HCT116 (cell line): Measurements from ENCODE around the gene DAPK2. TPM values are rescaled to one million over a fixed set of nuclear protein-coding genes. Genes with fewer than 3 reads are reported as not detected.
A peak's percentile ranks its signal among the peaks of the same experiment; 100 is the strongest.

Experiments
- ATAC-seq: fragments of 200-7000 bp; cut with Tn5 transposase; 2 replicates; pipeline ENCODE4 v1.9.1; 2020; ENCODE audit warnings: mild to moderate bottlenecking, moderate library complexity
- BruUV-seq: library from RNA; stranded (reverse); fragments of 400-500 nt; replicated peaks from 2 replicates; lab custom pipeline; 2021; lab: Mats Ljungman, UMichigan
- CTCF ChIA-PET: fragments of 300-600 bp; sonication (Branson Sonifier 250); formaldehyde crosslinking; loops from one replicate; lab custom pipeline; 2021; ENCODE audit warnings: antibody characterized with exemption; lab: Charles Lee
- POLR2A ChIA-PET: fragments of 300-600, 350-600 bp; sonication (Branson Sonifier 250); formaldehyde crosslinking; loops from one replicate; lab custom pipeline; 2021; ENCODE audit warnings: antibody characterized with exemption; lab: Charles Lee
- RAD21 ChIA-PET, 2 experiments: fragments of 300-600 bp; sonication (Branson Sonifier 250); formaldehyde crosslinking; loops; one replicate each; lab custom pipeline; 2023; ENCODE audit warnings: low total read pairs in 2 of 2; ENCODE audit not compliant: uncharacterized antibody in 2 of 2, unreplicated experiment in 2 of 2, low non-redundant PET in 1 of 2; lab: Charles Lee
- DNase-seq: peaks from one replicate; pipeline ENCODE4 v3.0.0-alpha.2; 2010; ENCODE audit warnings: low read depth, low spot score
- H2AFZ ChIP-seq: fragments of 200-600 bp; shearing (Covaris generic), sonication (generic); 2 replicates; pipeline ENCODE4 v1.6.1; 2017; ENCODE audit warnings: low read depth, mixed run types, mixed read lengths, antibody characterized with exemption, low read length; ENCODE audit not compliant: poor library complexity, severe bottlenecking
- H3K27ac ChIP-seq: 2 replicates; pipeline ENCODE4 v1.5.1; 2012; ENCODE audit warnings: low read depth, low read length
- H3K27me3 ChIP-seq: fragments of 200-600 bp; sonication (generic); 2 replicates; pipeline ENCODE4 v1.6.1; 2016; ENCODE audit warnings: mixed run types, low read length, mixed read lengths; ENCODE audit not compliant: insufficient read depth
- H3K36me3 ChIP-seq, 2 experiments: fragments of 200-500 bp in 1 of 2; fragments of 200-600 bp in 1 of 2; sonication (Bioruptor generic) in 1 of 2; sonication (generic) in 1 of 2; 2 replicates each; pipeline versions ENCODE4 v1.5.1 to v1.6.1; 2014 to 2016; ENCODE audit warnings: low read length in 2 of 2, inconsistent platforms in 1 of 2, mixed read lengths in 1 of 2, mixed run types in 1 of 2; ENCODE audit not compliant: insufficient read depth in 2 of 2, control insufficient read depth in 1 of 2
- H3K4me1 ChIP-seq, 2 experiments: fragments of 200-600 bp in 1 of 2; sonication (generic) in 1 of 2; 2 replicates each; pipeline versions ENCODE4 v1.5.1 to v1.6.1; 2012 to 2017; ENCODE audit warnings: low read length in 2 of 2, inconsistent platforms in 1 of 2, mild to moderate bottlenecking in 1 of 2, mixed read lengths in 1 of 2, mixed run types in 1 of 2, moderate library complexity in 1 of 2; ENCODE audit not compliant: insufficient read depth in 2 of 2, control insufficient read depth in 1 of 2
- H3K4me2 ChIP-seq: fragments of 200-600 bp; sonication (generic); 2 replicates; pipeline ENCODE4 v1.6.1; 2017; ENCODE audit warnings: mixed run types, low read length, mixed read lengths
- H3K4me3 ChIP-seq, 2 experiments: fragments of 200-600 bp in 1 of 2; sonication (generic) in 1 of 2; replicated peaks in 1 of 2; 2 replicates each; pipeline ENCODE4 v1.5.1; 2011 to 2016; ENCODE audit warnings: low read length in 2 of 2, control low read depth in 1 of 2, low read depth in 1 of 2, mild to moderate bottlenecking in 1 of 2, mixed read lengths in 1 of 2, mixed run types in 1 of 2
- H3K79me2 ChIP-seq: fragments of 200-600 bp; sonication (generic); 2 replicates; pipeline ENCODE4 v1.6.1; 2017; ENCODE audit warnings: mild to moderate bottlenecking, mixed run types, low read length, moderate library complexity, mixed read lengths; ENCODE audit not compliant: insufficient read depth
- H3K9ac ChIP-seq: fragments of 200-600 bp; sonication (generic); 2 replicates; pipeline ENCODE4 v1.6.1; 2016; ENCODE audit warnings: low read length, mixed read lengths
- H3K9me2 ChIP-seq: fragments of 200-600 bp; sonication (generic), shearing (Covaris generic); 2 replicates; pipeline ENCODE4 v1.6.1; 2017; ENCODE audit warnings: mixed run types, mild to moderate bottlenecking, moderate library complexity; ENCODE audit not compliant: insufficient read depth
- H3K9me3 ChIP-seq, 2 experiments: fragments of 200-500 bp in 1 of 2; fragments of 200-600 bp in 1 of 2; sonication (Bioruptor generic) in 1 of 2; sonication (generic) in 1 of 2; 2 replicates each; pipeline ENCODE4 v1.6.1; 2014 to 2017; ENCODE audit warnings: low read length in 2 of 2, mixed read lengths in 2 of 2, inconsistent platforms in 1 of 2, low read depth in 1 of 2, mild to moderate bottlenecking in 1 of 2, mixed run types in 1 of 2, moderate library complexity in 1 of 2; ENCODE audit not compliant: control insufficient read depth in 1 of 2, insufficient read depth in 1 of 2
- H4K20me1 ChIP-seq: fragments of 200-600 bp; sonication (generic), shearing (Covaris generic); 2 replicates; pipeline ENCODE4 v1.6.1; 2017; ENCODE audit warnings: mixed run types, mild to moderate bottlenecking, moderate library complexity; ENCODE audit not compliant: insufficient read depth
- CBX3 ChIP-seq: IDR thresholded peaks from 2 replicates; pipeline ENCODE4 v1.6.1; 2012; ENCODE audit warnings: low read depth
- CEBPB ChIP-seq: IDR thresholded peaks from 2 replicates; pipeline ENCODE4 v1.6.1; 2012; ENCODE audit warnings: low read depth
- EGR1 ChIP-seq: IDR thresholded peaks from 2 replicates; pipeline ENCODE4 v1.6.1; 2012; ENCODE audit warnings: low read depth
- SP1 ChIP-seq: IDR thresholded peaks from 2 replicates; pipeline ENCODE4 v1.6.1; 2012; ENCODE audit warnings: low read depth
- YY1 ChIP-seq: IDR thresholded peaks from 2 replicates; pipeline ENCODE4 v1.6.1; 2011; ENCODE audit warnings: low read length, low read depth, moderate library complexity, mild to moderate bottlenecking; ENCODE audit not compliant: insufficient replicate concordance; ENCODE audit errors: extremely low read depth
- ZBTB33 ChIP-seq: IDR thresholded peaks from 2 replicates; pipeline ENCODE4 v1.6.1; 2011; ENCODE audit warnings: mild to moderate bottlenecking, low read length, moderate library complexity; ENCODE audit not compliant: insufficient replicate concordance; ENCODE audit errors: extremely low read depth
- ZNF274 ChIP-seq: fragments of 200-500 bp; sonication (Bioruptor generic); IDR thresholded peaks from 2 replicates; pipeline ENCODE4 v1.6.1; 2014; ENCODE audit warnings: mild to moderate bottlenecking, low read depth, low read length, inconsistent platforms
- intact Hi-C: fragments of 100-400 bp; cut with micrococcal nuclease; formaldehyde crosslinking; loops from 2 replicates; pipeline ENCODE4 v1.10.0; 2022
- total RNA-seq: library from RNA; stranded (reverse); gene quantifications from one replicate; pipeline ENCODE4 v1.2.1, GENCODE V29; 2021; ENCODE audit not compliant: unreplicated experiment

DAPK2 gene
- total RNA-seq, 1 experiment from 2014 or later: 4.8 TPM

- POLR2A ChIA-PET: no interaction called here
- intact Hi-C loops: no loop called here
- Histone ChIP-seq H3K4me1 (peaks cover 13 to 32% of the 10 kb centered on the region in 2 experiments; a peak in 3 of 4 replicates), H3K4me3 (no peak overlapping the region), H4K20me1 (no peaks in the 10 kb centered on the region), H2AFZ (no peak overlapping the region), H3K79me2 (no peaks in the 10 kb centered on the region), H3K4me2 (peak overlapping the region; percentile 32; the same call in 1 of the 2 replicates), H3K36me3 (no peaks in the 10 kb centered on the region), H3K9me3 (no peaks in the 10 kb centered on the region), H3K9ac (no peak overlapping the region), H3K27me3 (no peaks in the 10 kb centered on the region), H3K9me2 (no peaks in the 10 kb centered on the region), H3K27ac (no peak overlapping the region)
- CTCF ChIA-PET: no interaction called here
- RAD21 ChIA-PET: no interaction called here
- TF ChIP-seq CBX3: no peak
- TF ChIP-seq EGR1: no peak
- no peak for TF ChIP-seq YY1
- no peak for TF ChIP-seq CEBPB
- TF ChIP-seq ZNF274: no peak
- no peak for TF ChIP-seq ZBTB33
- no peak for TF ChIP-seq SP1
- BruUV-seq: no TSS peak
- DNase-seq (no peak), ATAC-seq (no peak)
These were observed 152.2 kb downstream of the DAPK2 start for GRCh38 chr15:63893866-63894661.
